Left renal pelvis (tissue), 4 donors: ENCODE measurements around the gene TMEM233. TPM values are rescaled to one million over a fixed set of nuclear protein-coding genes. Genes with fewer than 3 reads are reported as not detected.
"Not testable (repeated sequence)": the region's sequence is repeated elsewhere in the genome, so short reads cannot be mapped to it uniquely, and the experiment has no call there.

Experiments
- DNase-seq, 4 donors: peaks; one replicate each; pipeline ENCODE4 v3.0.0-alpha.2; 2013; ENCODE audit warnings: low read depth in 4 of 4, low spot score in 3 of 4
- polyA plus RNA-seq, 4 donors: library from polyadenylated mRNA; unstranded; fragments of 120-200 nt; gene quantifications; one replicate each; pipeline ENCODE4 v1.2.1, GENCODE V29; 2013; ENCODE audit not compliant: insufficient read length in 4 of 4

The TMEM233 gene
- polyA plus RNA-seq, 4 donors, result 1.2 to 2.2 (median 1.5) TPM

GRCh38 chr12:119603767-119604166, 10.2 kb downstream of the TMEM233 start:
- no peak for DNase-seq

GRCh38 chr12:119609358-119609757, 15.8 kb downstream of the TMEM233 start:
- DNase-seq, result no peak

GRCh38 chr12:119613319-119613936, 19.9 kb downstream of the TMEM233 start:
- no peak for DNase-seq

- no peak for DNase-seq
Measured at GRCh38 chr12:119614705-119615104, 21.1 kb downstream of the TMEM233 start.

GRCh38 chr12:119615518-119616475, 22.2 kb downstream of the TMEM233 start:
- no peak for DNase-seq

GRCh38 chr12:119618328-119618896, 24.8 kb downstream of the TMEM233 start:
- DNase-seq, result not testable (repeated sequence)

GRCh38 chr12:119620490-119620889, 26.9 kb downstream of the TMEM233 start:
- no peak for DNase-seq

GRCh38 chr12:119621878-119622277, 28.3 kb downstream of the TMEM233 start:
- DNase-seq, result no peak

GRCh38 chr12:119624966-119625365, 31.4 kb downstream of the TMEM233 start:
- DNase-seq, result no peak

GRCh38 chr12:119627019-119627643, 33.6 kb downstream of the TMEM233 start:
- DNase-seq, result no peak

GRCh38 chr12:119627686-119628085, 34.1 kb downstream of the TMEM233 start:
- no peak for DNase-seq

GRCh38 chr12:119630223-119630780, 36.7 kb downstream of the TMEM233 start:
- no peak for DNase-seq

GRCh38 chr12:119630962-119631550, 37.5 kb downstream of the TMEM233 start:
- DNase-seq, result no peak

- DNase-seq, result no peak
Measured at GRCh38 chr12:119631930-119632678, 38.5 kb downstream of the TMEM233 start.

GRCh38 chr12:119634743-119635142, 41.2 kb downstream of the TMEM233 start:
- peak; percentile 45 to 56 (median 52) for DNase-seq

- no peak for DNase-seq
Measured at GRCh38 chr12:119642986-119643385, 49.4 kb downstream of the TMEM233 start.

GRCh38 chr12:119644930-119645329, 51.4 kb downstream of the TMEM233 start:
- no peak for DNase-seq

- DNase-seq, result no peak
Measured at GRCh38 chr12:119645535-119646059, 52.0 kb downstream of the TMEM233 start.

- no peak for DNase-seq
Measured at GRCh38 chr12:119649202-119649808, 55.7 kb downstream of the TMEM233 start.
